GM12878 (cell line): ENCODE measurements around the gene RPL10. TPM values are rescaled to one million over a fixed set of nuclear protein-coding genes. Genes with fewer than 3 reads are reported as not detected.
A peak's percentile ranks its signal among the peaks of the same experiment; 100 is the strongest.

Experiments used
- ATAC-seq: fragments of 200-7000 bp; cut with Tn5 transposase; 3 replicates; pipeline ENCODE4 v1.9.1; 2020; ENCODE audit warnings: mild to moderate bottlenecking, moderate library complexity
- BruUV-seq: library from RNA; stranded (reverse); fragments of 400-500 nt; replicated peaks from 2 replicates; lab custom pipeline; 2021; lab: Mats Ljungman, UMichigan
- CTCF ChIA-PET: fragments of 300-600 bp; sonication (Branson Sonifier 250); formaldehyde crosslinking; extraction: SDS; loops from one replicate; lab custom pipeline; 2021; ENCODE audit warnings: inconsistent platforms; lab: Yijun Ruan, JAX
- POLR2A ChIA-PET: fragments of 350-600 bp; formaldehyde crosslinking; extraction: SDS; loops from one replicate; lab custom pipeline; 2021; ENCODE audit warnings: inconsistent platforms; lab: Charles Lee
- RAD21 ChIA-PET: fragments of 300-600 bp; sonication (Branson Sonifier 250); formaldehyde crosslinking; loops from one replicate; lab custom pipeline; 2023; ENCODE audit warnings: antibody characterized with exemption; ENCODE audit not compliant: unreplicated experiment; lab: Charles Lee
- SMC1A ChIA-PET: fragments of 300-600 bp; sonication (Branson Sonifier 250); formaldehyde crosslinking; loops from one replicate; lab custom pipeline; 2023; ENCODE audit not compliant: unreplicated experiment, uncharacterized antibody; lab: Charles Lee
- DNase-seq: peaks from one replicate; pipeline ENCODE4 v3.0.0-alpha.2; 2011; ENCODE audit warnings: low read depth, low spot score
- FAIRE-seq: peaks from 3 replicates; lab custom pipeline; 2011; peaks lifted over from hg19 to GRCh38; lab: Jason Lieb, UNC
- H2AFZ ChIP-seq: 2 replicates; pipeline ENCODE4 v1.6.0; 2011; ENCODE audit warnings: low read depth, low read length, control low read depth; ENCODE audit not compliant: control insufficient read depth
- H3K27ac ChIP-seq: 2 replicates; pipeline ENCODE4 v1.5.1; 2011; ENCODE audit warnings: control low read depth; ENCODE audit not compliant: control insufficient read depth, insufficient read depth
- H3K27me3 ChIP-seq, 2 experiments: replicated peaks in 1 of 2; 2 replicates each; pipeline versions ENCODE4 v1.6.0 to v1.6.1; 2011; ENCODE audit warnings: low read length in 1 of 2; ENCODE audit not compliant: control insufficient read depth in 2 of 2, insufficient read depth in 2 of 2
- H3K36me3 ChIP-seq, 2 experiments: 2 replicates each; pipeline ENCODE4 v1.5.1; 2011; ENCODE audit warnings: low read length in 1 of 2; ENCODE audit not compliant: control insufficient read depth in 2 of 2, insufficient read depth in 2 of 2
- H3K4me1 ChIP-seq: 2 replicates; pipeline ENCODE4 v1.6.1; 2011; ENCODE audit warnings: mild to moderate bottlenecking, low read length, moderate library complexity, mixed read lengths; ENCODE audit not compliant: control insufficient read depth, insufficient read depth
- H3K4me2 ChIP-seq: 2 replicates; pipeline ENCODE4 v1.6.0; 2011; ENCODE audit warnings: control low read depth; ENCODE audit not compliant: control insufficient read depth, insufficient read depth
- H3K4me3 ChIP-seq: fragments of 200-600 bp; sonication (generic); 2 replicates; pipeline ENCODE4 v1.5.1; 2016
- H3K79me2 ChIP-seq: 2 replicates; pipeline ENCODE4 v1.6.0; 2011; ENCODE audit warnings: low read length; ENCODE audit not compliant: control insufficient read depth, insufficient read depth
- H3K9ac ChIP-seq: 2 replicates; pipeline ENCODE4 v1.8.0; 2011; ENCODE audit warnings: low read length, control low read depth, mixed read lengths; ENCODE audit not compliant: control insufficient read depth, insufficient read depth
- H3K9me3 ChIP-seq: replicated peaks from 3 replicates; pipeline ENCODE4 v1.5.1; 2011; ENCODE audit warnings: mild to moderate bottlenecking, low read length; ENCODE audit not compliant: control insufficient read depth, insufficient read depth
- H4K20me1 ChIP-seq: 2 replicates; pipeline ENCODE4 v1.6.0; 2011; ENCODE audit not compliant: control insufficient read depth, insufficient read depth
- BCL11A ChIP-seq: IDR thresholded peaks from 2 replicates; pipeline ENCODE4 v1.6.1; 2011; ENCODE audit warnings: low read depth, low read length
- BHLHE40 ChIP-seq, 2 experiments: fragments of 450-650 bp in 1 of 2; IDR thresholded peaks; 2 replicates each; pipeline ENCODE4 v1.6.1; 2011 to 2017; ENCODE audit warnings: low read depth in 2 of 2, borderline replicate concordance in 1 of 2, improper control_type of control experiment in 1 of 2, low read length in 1 of 2, mild to moderate bottlenecking in 1 of 2
- CBFB ChIP-seq: IDR thresholded peaks from 2 replicates; pipeline ENCODE4 v1.6.1; 2016; ENCODE audit warnings: antibody characterized with exemption, low read depth
- CBX5 ChIP-seq: sonication (generic); IDR thresholded peaks from 2 replicates; pipeline ENCODE4 v1.6.1; 2016; ENCODE audit warnings: low read depth, moderate library complexity, mild to moderate bottlenecking, inconsistent platforms
- CREB1 ChIP-seq: IDR thresholded peaks from 2 replicates; pipeline ENCODE4 v1.6.1; 2012; ENCODE audit warnings: low read depth, mild to moderate bottlenecking, inconsistent platforms
- EED ChIP-seq: sonication (generic); IDR thresholded peaks from 2 replicates; pipeline ENCODE4 v1.6.1; 2016; ENCODE audit warnings: antibody characterized with exemption, low read depth
- EGR1 ChIP-seq, 2 experiments: IDR thresholded peaks; 1 replicate in 1 of 2; 2 replicates in 1 of 2; pipeline ENCODE4 v1.6.1; 2011 to 2012; ENCODE audit warnings: low read depth in 2 of 2, low read length in 2 of 2, borderline replicate concordance in 1 of 2, mild to moderate bottlenecking in 1 of 2, moderate library complexity in 1 of 2
- FOXK2 ChIP-seq: fragments of 450-650 bp; IDR thresholded peaks from 2 replicates; pipeline ENCODE4 v1.6.1; 2017; ENCODE audit warnings: mild to moderate bottlenecking, moderate library complexity
- GABPA ChIP-seq: IDR thresholded peaks from 2 replicates; pipeline ENCODE4 v1.6.1; 2014; ENCODE audit warnings: antibody characterized with exemption, low read depth, mild to moderate bottlenecking, inconsistent platforms
- GATAD2B ChIP-seq: fragments of 450-650 bp; conservative IDR thresholded peaks from 2 replicates; pipeline ENCODE4 v1.6.1; 2017; ENCODE audit warnings: low read depth, mild to moderate bottlenecking, moderate library complexity
- HSF1 ChIP-seq: fragments of 150-350 bp; IDR thresholded peaks from 2 replicates; pipeline ENCODE4 v1.6.1; 2014; ENCODE audit warnings: mild to moderate bottlenecking, low read depth, low read length
- IKZF2 ChIP-seq, 2 experiments: fragments of 450-650 bp; IDR thresholded peaks; 2 replicates each; pipeline ENCODE4 v1.6.1; 2017; ENCODE audit warnings: mild to moderate bottlenecking in 2 of 2, moderate library complexity in 2 of 2
- JUND ChIP-seq: IDR thresholded peaks from 2 replicates; pipeline ENCODE4 v1.6.1; 2012; ENCODE audit warnings: low read depth, mild to moderate bottlenecking, low read length, improper control_type of control experiment, moderate library complexity
- MLLT1 ChIP-seq: fragments of 450-650 bp; IDR thresholded peaks from 2 replicates; pipeline ENCODE4 v1.6.1; 2016; ENCODE audit warnings: mild to moderate bottlenecking
- SMARCA5 ChIP-seq: fragments of 450-650 bp; IDR thresholded peaks from 2 replicates; pipeline ENCODE4 v1.6.1; 2017; ENCODE audit warnings: mild to moderate bottlenecking
- SPI1 ChIP-seq: IDR thresholded peaks from 2 replicates; pipeline ENCODE4 v1.6.1; 2011; ENCODE audit warnings: low read depth, mild to moderate bottlenecking, low read length, moderate library complexity, borderline replicate concordance; ENCODE audit not compliant: insufficient read depth
- TARDBP ChIP-seq: IDR thresholded peaks from 2 replicates; pipeline ENCODE4 v1.6.1; 2016; ENCODE audit warnings: borderline replicate concordance
- ZZZ3 ChIP-seq: IDR thresholded peaks from 2 replicates; pipeline ENCODE4 v1.6.1; 2011; ENCODE audit warnings: low read depth; ENCODE audit not compliant: control insufficient read depth, insufficient read length
- WGBS: methylation state at CpG from one replicate; pipeline ENCODE4 v1.1.6; 2016; ENCODE audit warnings: low lambda C conversion rate; ENCODE audit not compliant: insufficient replicate concordance, insufficient coverage; ENCODE audit errors: missing lambda C conversion rate; 5-methylcytosine and 5-hydroxymethylcytosine counted together
- in situ Hi-C: fragments of 300-500 bp; cut with MboI; formaldehyde crosslinking; loops from 9 replicates; pipeline ENCODE4 v1.14.3; 2018; ENCODE audit warnings: mixed read lengths
- intact Hi-C: fragments of 100-400 bp; cut with micrococcal nuclease; formaldehyde crosslinking; loops from one replicate; pipeline ENCODE4 v1.14.2; 2022; ENCODE audit not compliant: unreplicated experiment
- polyA plus RNA-seq, 11 experiments: library from polyadenylated mRNA; depleted of rRNA in 4 of 11; unstranded in 6 of 11; stranded (reverse) in 5 of 11; fragments of >200 nt; fragmentation: Nextera tagmentation in 4 of 11; fragmentation: Illumina TruSeq in 1 of 11; extraction: Ambion mirVana in 4 of 11; extraction: Trizol in 1 of 11; gene quantifications; 1 replicate in 1 of 11; 2 replicates in 10 of 11; pipeline versions ENCODE4 v1.2.1 to v1.2.3, GENCODE V29; 2011 to 2016; ENCODE audit warnings: inconsistent platforms in 2 of 11, missing spikeins in 2 of 11, low read depth in 1 of 11
- total RNA-seq, 4 experiments: library from RNA; depleted of rRNA in 3 of 4; stranded (reverse); fragments of >200 nt in 3 of 4; fragmentation: Illumina TruSeq in 1 of 4; extraction: Trizol in 1 of 4; gene quantifications; 2 replicates each; pipeline versions ENCODE4 v1.2.1 to v1.2.3, GENCODE V29; 2013 to 2021

RPL10 gene
- total and polyA plus RNA-seq, 10 of the 15 experiments (the other 5 are each of a cell fraction or from before 2014, with no cell fraction given): 1,938 to 7,222 (median 4,494) TPM

GRCh38 chrX:154368630-154369448 lies 29.3 kb upstream of the RPL10 start (continued):
- TF ChIP-seq GATAD2B: 0 out of 2 replicates have a peak, but pooled peaks have one; percentile 37
- no peak for TF ChIP-seq GABPA
- peak; percentile 25 to 57; a peak in 2 of 4 replicates for TF ChIP-seq BHLHE40 (IDR thresholded peaks at IDR 0.05; ENCODE audit: borderline replicate concordance in 1 of 2, low read depth in 2 of 2, low read length in 1 of 2)
- TF ChIP-seq SPI1: peak; percentile 49; the same call in 1 of the 2 replicates
- no peak for TF ChIP-seq TARDBP
- TF ChIP-seq EGR1 (IDR thresholded peaks at IDR 0.05; ENCODE audit: borderline replicate concordance in 1 of 2, low read depth in 2 of 2, low read length in 2 of 2): no peak
- TF ChIP-seq IKZF2 (IDR thresholded peaks at IDR 0.05): peak in 1 of 2 experiments; percentile 38; a peak in 2 of 4 replicates
- TF ChIP-seq ZZZ3: no peak

GRCh38 chrX:154369449-154370299 lies 28.5 kb upstream of the RPL10 start:
- ChIA-PET CTCF (no interaction called here), SMC1A (interaction anchor here (0.7 kb wide), 1 partner anchor 8 kb away, joined by 3 read pairs; no protein-coding TSS in a partner anchor), RAD21 (no interaction called here), POLR2A (interaction anchor here (0.6 to 1.0 kb wide), 3 partner anchors 8 to 121 kb away, joined by 3 to 7 read pairs (median 4); partner anchors contain the start of gene SLC10A3)
- Histone ChIP-seq H3K27me3 (no peaks in the 10 kb centered on the region), H3K79me2 (peaks cover 35% of the 10 kb centered on the region), H4K20me1 (no peaks in the 10 kb centered on the region), H3K27ac (peak overlapping the region; percentile 80), H3K9ac (peak overlapping the region; percentile 73), H3K4me2 (peak overlapping the region; percentile 62), H3K36me3 (peaks cover 0 to 24% of the 10 kb centered on the region in 2 experiments; a peak in 3 of 4 replicates), H3K9me3 (no peaks in the 10 kb centered on the region; the same call in 2 of the 3 replicates), H3K4me1 (peaks cover 11% of the 10 kb centered on the region), H2AFZ (no peak overlapping the region), H3K4me3 (peak overlapping the region; percentile 88)
- in situ Hi-C loops (loop anchor here (5.0 kb wide), 1 partner anchor 437 kb away; no protein-coding TSS in a partner anchor), intact Hi-C loops (loop anchor here (1.0 to 10.0 kb wide), 3 partner anchors 10 to 442 kb away; partner anchors contain the start of genes ARHGAP4, ATP6AP1 and EMD)
- no peak for FAIRE-seq
- peak; percentile 25 for DNase-seq
- 15% methylated on average over 13 of the region's 13 CpGs for WGBS
- ATAC-seq: peak; percentile 11
- TSS peak; percentile 58 for BruUV-seq
- TF ChIP-seq SMARCA5 (no peak), CBFB (peak; percentile 71), GABPA (no peak; the same call in 1 of the 2 replicates), BCL11A (no peak), CREB1 (no peak), EED (peak; percentile 65), JUND (peak; percentile 64; the same call in 1 of the 2 replicates), MLLT1 (peak; percentile 17; the same call in 1 of the 2 replicates), HSF1 (no peak), FOXK2 (no peak), CBX5 (no peak)
